Mammary epithelial cell (primary cell): ENCODE measurements around the gene PHTF2.

Source experiments
- EZH2 ChIP-seq: IDR thresholded peaks from 2 replicates; pipeline ENCODE4 v1.6.1; 2012; ENCODE audit warnings: low read length, inconsistent platforms, borderline replicate concordance
- TF ChIP-seq, protein P1 (sequence below), 2 donors: IDR thresholded peaks in 1 of 2; conservative IDR thresholded peaks in 1 of 2; 2 replicates each; pipeline ENCODE4 v1.5.1; 2011 to 2012; ENCODE audit warnings: inconsistent platforms in 2 of 2, low read length in 2 of 2, mild to moderate bottlenecking in 2 of 2, control low read depth in 1 of 2, low read depth in 1 of 2; ENCODE audit not compliant: insufficient read depth in 1 of 2; ENCODE audit errors: extremely low read depth in 1 of 2

DNA sequence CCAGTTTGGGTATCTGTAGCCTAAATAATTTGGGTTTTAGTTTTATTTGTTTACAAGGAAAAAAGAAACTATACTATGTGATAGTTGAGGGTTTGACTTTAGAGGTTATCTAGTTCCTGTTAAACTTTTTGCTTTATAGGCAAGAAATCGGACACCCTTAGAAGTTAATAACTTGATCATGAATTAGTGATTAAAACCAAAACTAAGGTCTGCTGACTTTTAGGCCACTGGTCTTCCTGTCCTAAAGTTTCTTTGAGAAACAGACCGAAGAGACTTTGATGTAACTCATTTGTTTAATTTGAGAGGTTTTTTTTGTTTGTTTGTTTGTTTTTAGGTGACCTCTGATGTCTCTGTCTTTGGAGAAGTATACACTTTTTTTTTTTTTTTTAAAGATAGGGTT lies 59.7 kb downstream of the PHTF2 start:
- no peak for TF ChIP-seq EZH2
- TF ChIP-seq, protein P1, sequence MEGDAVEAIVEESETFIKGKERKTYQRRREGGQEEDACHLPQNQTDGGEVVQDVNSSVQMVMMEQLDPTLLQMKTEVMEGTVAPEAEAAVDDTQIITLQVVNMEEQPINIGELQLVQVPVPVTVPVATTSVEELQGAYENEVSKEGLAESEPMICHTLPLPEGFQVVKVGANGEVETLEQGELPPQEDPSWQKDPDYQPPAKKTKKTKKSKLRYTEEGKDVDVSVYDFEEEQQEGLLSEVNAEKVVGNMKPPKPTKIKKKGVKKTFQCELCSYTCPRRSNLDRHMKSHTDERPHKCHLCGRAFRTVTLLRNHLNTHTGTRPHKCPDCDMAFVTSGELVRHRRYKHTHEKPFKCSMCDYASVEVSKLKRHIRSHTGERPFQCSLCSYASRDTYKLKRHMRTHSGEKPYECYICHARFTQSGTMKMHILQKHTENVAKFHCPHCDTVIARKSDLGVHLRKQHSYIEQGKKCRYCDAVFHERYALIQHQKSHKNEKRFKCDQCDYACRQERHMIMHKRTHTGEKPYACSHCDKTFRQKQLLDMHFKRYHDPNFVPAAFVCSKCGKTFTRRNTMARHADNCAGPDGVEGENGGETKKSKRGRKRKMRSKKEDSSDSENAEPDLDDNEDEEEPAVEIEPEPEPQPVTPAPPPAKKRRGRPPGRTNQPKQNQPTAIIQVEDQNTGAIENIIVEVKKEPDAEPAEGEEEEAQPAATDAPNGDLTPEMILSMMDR (conservative IDR thresholded peaks at IDR 0.05 in 1 of 2, IDR thresholded peaks at IDR 0.05 in 1 of 2; ENCODE audit: extremely low read depth in 1 of 2, insufficient read depth in 1 of 2, low read depth in 1 of 2, low read length in 2 of 2) = no peak
